Posterior cingulate gyrus (tissue), 11 donors: ENCODE results near the gene PDPK1.
"Not testable (repeated sequence)": the region's sequence is repeated elsewhere in the genome, so short reads cannot be mapped to it uniquely, and the experiment has no call there.

Experiments
- DNase-seq, 10 donors: peaks; one replicate each; pipeline versions ENCODE4 v3.0.0 to v3.0.0-alpha.2; 2020 to 2021; ENCODE audit warnings: mixed read lengths in 3 of 10
- intact Hi-C: fragments of 100-400 bp; cut with DNase I; formaldehyde crosslinking; loops from one replicate; pipeline ENCODE4 v1.15.1; 2023

The PDPK1 gene

DNA sequence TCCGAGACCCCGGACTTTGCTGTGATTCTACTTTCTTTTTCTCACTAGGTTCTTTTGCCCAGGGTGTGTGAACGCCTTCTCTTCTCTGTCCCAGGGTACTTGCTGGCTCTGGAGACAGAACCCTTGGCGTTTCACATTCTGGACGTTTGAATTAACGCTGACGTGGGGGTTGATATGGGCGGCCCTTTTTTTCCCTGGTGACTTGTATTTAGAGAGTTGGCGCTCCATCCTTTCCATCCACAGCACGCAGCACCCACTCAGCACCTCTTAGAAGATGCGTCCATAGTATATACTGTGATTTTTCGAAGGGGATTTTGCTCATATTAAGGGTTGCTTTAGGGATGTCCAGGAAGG, 66.2 kb downstream of the PDPK1 start:
- intact Hi-C loops = not testable (repeated sequence)
- DNase-seq = peak in 2 of 10 donors; percentile 20 to 40

DNA sequence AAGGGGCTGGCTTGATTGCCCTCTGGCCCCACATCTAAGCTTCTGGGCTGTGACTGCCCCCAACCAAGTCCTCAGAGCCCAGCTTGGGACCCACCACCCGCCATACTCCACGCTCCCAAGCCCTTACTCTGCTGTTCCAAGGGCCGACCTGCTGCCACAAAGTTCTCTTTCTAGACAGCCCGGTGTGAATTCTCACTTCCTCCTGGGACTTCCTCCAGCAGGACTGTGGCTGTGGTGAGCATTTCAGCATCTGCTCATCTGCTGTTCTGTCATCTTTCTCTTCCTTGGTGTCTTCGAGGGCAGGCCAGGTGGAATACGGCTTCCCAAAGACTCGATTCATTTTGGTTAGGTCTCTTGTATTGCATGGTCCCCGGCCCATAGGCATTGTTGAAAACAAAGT, 69.0 kb downstream of the PDPK1 start:
- intact Hi-C loops, DNase-seq: not testable (repeated sequence)

GRCh38 chr16:2609345-2609744, 71.5 kb downstream of the PDPK1 start:
- DNase-seq, intact Hi-C loops: not testable (repeated sequence)

- DNase-seq = peak in 3 of 10 donors; percentile 41 to 64 (median 62)
- intact Hi-C loops = no loop called here
Measured at GRCh38 chr16:2609827-2610470, 72.1 kb downstream of the PDPK1 start.

DNA sequence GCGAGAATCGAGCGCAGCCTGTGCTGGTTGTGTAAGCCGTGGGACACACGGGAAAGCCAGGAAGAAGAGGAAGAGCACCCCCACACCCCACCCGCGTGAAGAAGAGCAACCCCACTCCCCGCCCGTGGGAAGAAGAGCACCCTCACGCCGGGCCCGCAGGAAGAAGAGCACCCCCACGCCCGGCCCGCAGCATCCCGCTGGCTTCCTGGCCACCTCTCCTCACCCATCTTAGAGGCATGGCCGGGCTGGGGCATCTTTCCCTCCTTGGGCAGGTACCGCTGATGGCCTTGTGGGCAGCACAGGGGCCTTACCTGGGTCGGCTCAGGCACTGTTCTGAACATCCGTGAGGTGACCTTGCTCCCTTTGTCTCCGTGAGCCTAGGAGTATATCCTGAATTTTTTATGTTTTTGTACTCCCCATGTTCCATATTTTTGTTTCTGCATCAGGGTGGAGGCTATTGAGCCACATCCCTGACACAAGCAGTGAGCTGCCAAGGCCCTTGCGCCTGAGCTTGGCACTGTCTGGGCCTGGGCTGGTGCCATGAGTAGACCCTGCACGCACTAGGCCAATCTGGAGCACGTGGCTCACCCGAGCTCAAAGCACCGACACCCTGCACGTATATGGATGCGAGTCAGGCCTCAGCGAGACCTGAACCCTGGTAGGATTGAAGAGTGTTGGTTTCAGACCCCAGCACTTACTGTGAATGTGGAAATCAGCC, 73.1 kb downstream of the PDPK1 start:
- peak in 3 of 10 donors; percentile 47 to 72 (median 49) for DNase-seq
- intact Hi-C loops = no loop called here

DNA sequence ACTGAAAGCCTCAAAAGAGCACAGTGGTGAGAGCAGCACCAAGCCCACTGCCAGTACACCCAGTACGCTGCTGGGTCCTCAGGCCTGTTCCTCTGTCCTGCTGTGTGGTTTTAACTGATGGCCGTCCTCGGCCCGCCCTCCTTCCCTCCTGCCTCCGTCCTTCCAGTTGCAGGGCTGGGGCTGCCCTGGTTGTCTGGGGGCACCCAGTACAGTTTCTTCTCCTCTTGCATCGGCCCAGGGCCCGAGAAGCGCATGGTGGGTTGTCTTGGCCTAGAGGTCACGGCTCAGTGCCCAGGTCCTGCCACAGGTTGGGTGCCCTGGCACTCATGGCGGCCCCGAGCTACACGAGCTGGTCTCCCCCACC, 73.7 kb downstream of the PDPK1 start:
- peak in 2 of 10 donors; percentile 38 to 65 for DNase-seq
- intact Hi-C loops = no loop called here

DNA sequence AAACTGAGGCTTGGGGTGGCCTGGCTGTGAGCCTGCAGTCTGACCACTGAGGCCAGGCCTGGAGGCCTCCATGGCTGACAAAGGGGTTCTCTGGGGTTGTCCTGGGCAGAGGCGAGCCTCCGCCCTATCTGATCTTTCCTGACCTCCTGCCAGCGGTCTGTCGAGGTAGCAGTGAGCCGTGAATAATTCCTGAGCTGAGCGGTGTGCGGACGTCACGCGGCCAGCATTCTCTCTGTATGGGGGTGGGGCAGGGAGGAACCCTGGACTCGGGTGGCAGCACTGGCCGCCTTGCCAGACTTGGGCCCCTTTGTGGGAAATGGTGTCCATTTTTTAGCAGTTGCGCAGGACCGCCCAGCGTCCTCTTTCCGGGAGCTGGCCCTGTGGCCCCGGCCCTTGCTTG, 74.1 kb downstream of the PDPK1 start:
- DNase-seq = peak in 3 of 10 donors; percentile 20 to 42 (median 41)

DNA sequence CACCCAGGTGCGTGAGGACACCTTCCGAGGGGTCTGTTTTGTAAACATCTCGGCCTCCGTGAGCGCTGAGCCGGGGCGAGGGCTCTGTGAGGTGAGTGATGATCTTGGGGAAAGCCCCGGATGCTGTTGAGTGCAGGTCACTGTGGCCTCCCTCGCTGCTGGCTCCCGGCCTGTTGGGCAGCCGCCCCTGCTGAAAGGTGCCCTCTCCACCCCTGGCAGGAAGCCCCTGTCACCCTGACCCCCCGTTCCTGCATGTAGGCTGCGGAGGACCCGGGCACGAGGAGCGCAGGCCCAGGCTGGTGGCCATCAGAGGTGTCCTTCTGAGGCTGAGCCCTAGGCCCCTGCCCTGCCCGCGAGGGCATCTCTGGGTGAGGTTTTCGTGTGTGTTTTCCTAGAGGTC, 75.4 kb downstream of the PDPK1 start:
- peak in 3 of 10 donors; percentile 7 to 61 (median 46) for DNase-seq
- intact Hi-C loops = not testable (repeated sequence)

More for the DNA sequence above, 74.1 kb downstream of the PDPK1 start:
- intact Hi-C loops = not testable (repeated sequence)

GRCh38 chr16:2614761-2615191, 77.0 kb downstream of the PDPK1 start:
- intact Hi-C loops = no loop called here
- DNase-seq = peak in 3 of 10 donors; percentile 32 to 55 (median 45)

DNA sequence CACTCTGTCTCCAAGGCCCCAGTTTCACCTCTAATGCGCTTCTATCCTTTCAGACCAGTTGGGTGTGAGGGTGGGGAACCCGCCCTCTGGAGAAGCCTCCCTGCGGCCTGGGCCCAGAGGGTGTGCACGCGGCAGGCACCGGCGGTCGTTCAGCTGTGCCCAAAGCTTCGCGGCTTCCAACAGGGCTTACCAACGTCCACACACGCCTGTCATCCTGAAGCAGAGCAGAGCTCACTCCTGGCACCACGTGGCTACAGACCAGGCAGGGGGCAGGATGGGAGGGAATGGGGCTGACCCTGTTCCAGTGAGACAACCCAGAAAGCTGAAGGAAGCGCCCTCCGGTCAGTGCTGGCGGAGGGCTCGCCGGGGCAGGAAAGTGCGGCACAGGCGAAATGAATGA, 81.1 kb downstream of the PDPK1 start:
- DNase-seq, intact Hi-C loops: not testable (repeated sequence)

DNA sequence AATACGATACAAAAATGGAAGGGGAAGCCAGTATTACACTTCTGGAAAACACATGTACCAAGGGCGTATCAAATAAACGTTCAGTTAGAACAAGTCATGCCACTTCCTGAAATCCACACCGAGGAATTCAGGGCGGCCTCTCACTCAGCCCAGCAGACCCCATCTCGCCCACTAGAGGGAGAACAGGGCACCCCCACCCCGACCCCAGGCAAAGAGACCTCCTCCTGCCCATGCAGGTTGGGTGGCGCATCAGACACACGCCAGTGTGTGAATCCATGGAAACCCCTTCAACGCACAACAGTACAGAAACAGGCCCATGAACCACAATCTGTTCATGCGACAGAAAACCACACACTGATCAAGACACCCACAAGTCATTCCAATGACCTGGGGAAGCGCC, 81.8 kb downstream of the PDPK1 start:
- peak in 3 of 10 donors; percentile 22 to 45 (median 31) for DNase-seq
- intact Hi-C loops = not testable (repeated sequence)

GRCh38 chr16:2620870-2621269, 83.0 kb downstream of the PDPK1 start:
- DNase-seq, intact Hi-C loops: not testable (repeated sequence)

- DNase-seq = peak in 3 of 10 donors; percentile 20 to 77 (median 58)
- intact Hi-C loops = not testable (repeated sequence)
Measured at GRCh38 chr16:2621395-2621794, 83.6 kb downstream of the PDPK1 start.

GRCh38 chr16:2627075-2627474, 89.3 kb downstream of the PDPK1 start:
- DNase-seq, intact Hi-C loops: not testable (repeated sequence)

DNA sequence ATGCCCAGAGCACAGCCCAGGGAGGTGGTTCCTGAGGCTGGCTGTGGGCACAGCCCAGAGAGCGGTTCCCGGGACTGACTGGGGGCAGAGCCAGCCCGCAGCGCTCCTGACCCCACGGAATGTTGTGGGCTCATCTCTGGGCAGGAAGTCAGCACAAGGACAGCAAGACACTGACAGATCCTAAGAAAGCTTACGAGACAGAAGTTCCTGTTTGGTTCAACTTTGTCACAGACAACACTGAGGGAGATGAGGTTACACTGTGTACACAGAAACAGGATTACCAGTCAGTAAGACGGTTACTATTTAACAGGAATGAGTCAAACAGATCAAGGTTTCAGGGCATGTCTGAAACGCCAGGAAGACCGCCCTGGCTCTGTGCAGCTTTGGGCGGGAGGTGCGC, 93.4 kb downstream of the PDPK1 start:
- DNase-seq = not testable (repeated sequence)

GRCh38 chr16:2632291-2632690, 94.5 kb downstream of the PDPK1 start:
- DNase-seq = not testable (repeated sequence)

More for the DNA sequence above, 93.4 kb downstream of the PDPK1 start:
- intact Hi-C loops = not testable (repeated sequence)

GRCh38 chr16:2639071-2639721, 101.4 kb downstream of the PDPK1 start:
- peak in 7 of 10 donors; percentile 22 to 87 (median 56) for DNase-seq
- intact Hi-C loops = not testable (repeated sequence)

More at GRCh38 chr16:2632291-2632690, 94.5 kb downstream of the PDPK1 start:
- intact Hi-C loops = not testable (repeated sequence)

GRCh38 chr16:2639722-2640072, 101.9 kb downstream of the PDPK1 start:
- intact Hi-C loops, DNase-seq: not testable (repeated sequence)

DNA sequence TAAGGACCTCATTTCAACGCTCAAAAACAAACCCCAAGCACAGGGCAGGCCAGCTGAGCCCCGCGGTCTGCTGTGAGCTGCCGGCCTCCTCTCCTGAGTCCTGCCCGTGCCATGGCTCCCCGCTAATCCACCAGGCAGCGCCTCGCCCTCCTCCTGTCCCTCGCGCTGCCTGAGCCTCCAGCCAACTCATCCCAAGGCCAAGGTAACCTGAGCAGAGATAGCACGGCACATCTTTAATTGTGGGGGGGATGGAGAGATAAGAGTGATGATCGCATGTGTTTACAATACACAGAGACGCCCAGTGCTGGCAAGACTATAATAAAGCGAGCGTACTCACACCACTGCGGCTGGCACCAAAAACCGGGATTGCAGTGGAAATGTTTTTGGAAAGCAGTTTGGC, 104.7 kb downstream of the PDPK1 start:
- intact Hi-C loops = not testable (repeated sequence)
- DNase-seq = peak in 1 of 10 donors; percentile 14

- DNase-seq, intact Hi-C loops: not testable (repeated sequence)
Measured at GRCh38 chr16:2644754-2645453, 107.1 kb downstream of the PDPK1 start.
